K562 (cell line): ENCODE measurements around the gene CTRB1. TPM values are rescaled to one million over a fixed set of nuclear protein-coding genes. Genes with fewer than 3 reads are reported as not detected.

Experiments used
- ATAC-seq: fragments of 200-7000 bp; cut with Tn5 transposase; 3 replicates; pipeline ENCODE4 v1.9.1; 2020; ENCODE audit warnings: moderate library complexity
- BruUV-seq: library from RNA; stranded (reverse); fragments of 400-500 nt; replicated peaks from 2 replicates; lab custom pipeline; 2021; lab: Mats Ljungman, UMichigan
- CTCF ChIA-PET: fragments of 300-600 bp; formaldehyde crosslinking; extraction: SDS; loops from one replicate; lab custom pipeline; 2021; ENCODE audit warnings: low intra/inter-chr PET ratio; lab: Yijun Ruan, JAX
- POLR2A ChIA-PET: fragments of 300-600, 350-650 bp; sonication (Branson Sonifier 250); formaldehyde crosslinking; extraction: SDS; loops from one replicate; lab custom pipeline; 2021; ENCODE audit warnings: antibody characterized with exemption, inconsistent platforms; lab: Yijun Ruan, JAX
- DNase-seq, 4 experiments: peaks; one replicate each; pipeline versions ENCODE4 v3.0.0 to v3.0.0-alpha.2; 2011 to 2018; ENCODE audit warnings: low spot score in 3 of 4, mixed read lengths in 3 of 4; ENCODE audit errors: extremely low read depth in 1 of 4
- FAIRE-seq: peaks from 2 replicates; lab custom pipeline; 2011; peaks lifted over from hg19 to GRCh38; lab: Jason Lieb, UNC
- H2AFZ ChIP-seq: 2 replicates; pipeline ENCODE4 v1.6.0; 2011; ENCODE audit warnings: low read depth, low read length, control low read depth, inconsistent platforms
- H3K27ac ChIP-seq: fragments of 200-600 bp; 3 replicates; pipeline ENCODE4 v1.8.0; 2011; ENCODE audit warnings: low read depth, mild to moderate bottlenecking, control low read depth, inconsistent platforms, low read length, moderate library complexity, mixed read lengths; ENCODE audit errors: extremely low read depth
- H3K27me3 ChIP-seq, 2 experiments: fragments of 300-600 bp in 1 of 2; 2 replicates in 1 of 2; 3 replicates in 1 of 2; pipeline versions ENCODE4 v1.6.0 to v1.8.0; 2011; ENCODE audit warnings: inconsistent platforms in 2 of 2, low read length in 2 of 2, mild to moderate bottlenecking in 1 of 2, mixed read lengths in 1 of 2, moderate library complexity in 1 of 2; ENCODE audit not compliant: control insufficient read depth in 2 of 2, insufficient read depth in 2 of 2
- H3K36me3 ChIP-seq: fragments of 300-600 bp; 3 replicates; pipeline ENCODE4 v1.8.0; 2011; ENCODE audit warnings: mild to moderate bottlenecking, low read length, inconsistent platforms; ENCODE audit not compliant: control insufficient read depth, insufficient read depth
- H3K4me1 ChIP-seq, 2 experiments: fragments of 200-600 bp in 1 of 2; replicated peaks in 1 of 2; 2 replicates in 1 of 2; 3 replicates in 1 of 2; pipeline versions ENCODE4 v1.5.1 to v1.8.0; 2011; ENCODE audit warnings: inconsistent platforms in 2 of 2, low read length in 2 of 2, mild to moderate bottlenecking in 1 of 2, mixed read lengths in 1 of 2, moderate library complexity in 1 of 2; ENCODE audit not compliant: control insufficient read depth in 2 of 2, insufficient read depth in 2 of 2
- H3K4me2 ChIP-seq: 2 replicates; pipeline ENCODE4 v1.6.1; 2011; ENCODE audit warnings: low read length, control low read depth, inconsistent platforms, mixed read lengths; ENCODE audit not compliant: insufficient read depth
- H3K4me3 ChIP-seq: fragments of 200-600 bp; sonication (generic), shearing (Covaris generic); 2 replicates; pipeline ENCODE4 v1.5.1; 2016; ENCODE audit warnings: control low read depth, inconsistent platforms
- H3K79me2 ChIP-seq: fragments of 200-600 bp; 3 replicates; pipeline ENCODE4 v1.8.0; 2011; ENCODE audit warnings: low read length, inconsistent platforms; ENCODE audit not compliant: control insufficient read depth, insufficient read depth
- H3K9ac ChIP-seq, 2 experiments: 2 replicates each; pipeline versions ENCODE4 v1.6.0 to v1.6.1; 2011; ENCODE audit warnings: low read depth in 2 of 2, low read length in 2 of 2, control low read depth in 1 of 2, inconsistent platforms in 1 of 2, mild to moderate bottlenecking in 1 of 2, mixed read lengths in 1 of 2; ENCODE audit not compliant: insufficient read depth in 1 of 2
- H3K9me1 ChIP-seq: one replicate; pipeline ENCODE4 v1.6.0; 2011; ENCODE audit warnings: inconsistent platforms, mild to moderate bottlenecking, low read length, moderate library complexity; ENCODE audit not compliant: control insufficient read depth, insufficient read depth
- H3K9me3 ChIP-seq: replicated peaks from 2 replicates; pipeline ENCODE4 v1.5.1; 2011; ENCODE audit warnings: low read depth, low read length, inconsistent platforms; ENCODE audit not compliant: control insufficient read depth, insufficient read depth
- H4K20me1 ChIP-seq: replicated peaks from 2 replicates; pipeline ENCODE4 v1.6.1; 2011; ENCODE audit warnings: low read length, inconsistent platforms, mixed read lengths; ENCODE audit not compliant: control insufficient read depth, insufficient read depth
- CBX5 ChIP-seq: IDR thresholded peaks from 2 replicates; pipeline ENCODE4 v1.6.1; 2014; ENCODE audit warnings: low read depth, borderline replicate concordance
- FOXO4 ChIP-seq: fragments of 450-650 bp; formaldehyde crosslinking; IDR thresholded peaks from 2 replicates; pipeline ENCODE4 v1.4.0; 2020; ENCODE audit warnings: mild to moderate bottlenecking, moderate library complexity
- HNRNPK ChIP-seq: fragments of 200-400 bp; formaldehyde crosslinking; IDR thresholded peaks from one replicate; pipeline ENCODE4 v1.6.1; 2018; ENCODE audit warnings: mild to moderate bottlenecking, low read depth, low read length; ENCODE audit not compliant: poor library complexity, severe bottlenecking
- KHSRP ChIP-seq: fragments of 450-650 bp; IDR thresholded peaks from 2 replicates; pipeline ENCODE4 v1.6.1; 2017
- MCM3 ChIP-seq: fragments of 450-650 bp; IDR thresholded peaks from 2 replicates; pipeline ENCODE4 v1.6.1; 2016
- MYBL2 ChIP-seq, 2 experiments: fragments of 450-650 bp in 1 of 2; sonication (generic) in 1 of 2; formaldehyde crosslinking in 1 of 2; IDR thresholded peaks; 2 replicates each; pipeline versions ENCODE4 v1.6.1 to v1.8.1; 2017 to 2022; ENCODE audit warnings: borderline replicate concordance in 1 of 2, inconsistent platforms in 1 of 2, low read depth in 1 of 2, mild to moderate bottlenecking in 1 of 2, missing genetic modification reagents in 1 of 2, moderate library complexity in 1 of 2
- NFE2L1 ChIP-seq: fragments of 450-650 bp; IDR thresholded peaks from 2 replicates; pipeline ENCODE4 v1.6.1; 2016; ENCODE audit warnings: missing genetic modification characterization, low read depth, mild to moderate bottlenecking, missing compliant biosample characterization, moderate library complexity, borderline replicate concordance
- RAD21 ChIP-seq, 2 experiments: fragments of 250-450 bp in 1 of 2; fragments of 450-650 bp in 1 of 2; sonication (Bioruptor Pico) in 1 of 2; formaldehyde crosslinking in 1 of 2; IDR thresholded peaks in 1 of 2; conservative IDR thresholded peaks in 1 of 2; 2 replicates each; pipeline versions ENCODE4 v1.4.0 to v1.8.0; 2020 to 2022; ENCODE audit warnings: mild to moderate bottlenecking in 2 of 2, moderate library complexity in 1 of 2
- SAFB2 ChIP-seq: fragments of 200-400 bp; formaldehyde crosslinking; IDR thresholded peaks from 2 replicates; pipeline ENCODE4 v1.6.1; 2018; ENCODE audit warnings: borderline replicate concordance, low read length, low read depth, moderate library complexity; ENCODE audit not compliant: severe bottlenecking
- TAF9B ChIP-seq: fragments of 450-650 bp; IDR thresholded peaks from 2 replicates; pipeline ENCODE4 v1.6.1; 2018; ENCODE audit warnings: mild to moderate bottlenecking; ENCODE audit not compliant: partially characterized antibody
- VEZF1 ChIP-seq: fragments of 200-800 bp; sonication (Bioruptor generic); IDR thresholded peaks from 2 replicates; pipeline ENCODE4 v1.6.1; 2017; ENCODE audit warnings: missing genetic modification characterization, missing compliant biosample characterization
- YY1 ChIP-seq, 3 experiments: IDR thresholded peaks; 2 replicates each; pipeline ENCODE4 v1.6.1; 2011; ENCODE audit warnings: low read length in 2 of 3, mild to moderate bottlenecking in 2 of 3, moderate library complexity in 2 of 3, borderline replicate concordance in 1 of 3, control low read depth in 1 of 3, low read depth in 1 of 3; ENCODE audit not compliant: insufficient read depth in 3 of 3, insufficient replicate concordance in 2 of 3, control insufficient read depth in 1 of 3, insufficient read length in 1 of 3; ENCODE audit errors: extremely low read depth in 1 of 3
- ZNF174 ChIP-seq: fragments of 250-450 bp; sonication (Bioruptor Pico); IDR thresholded peaks from 2 replicates; pipeline ENCODE4 v1.4.0; 2020; ENCODE audit warnings: mild to moderate bottlenecking
- ZNF274 ChIP-seq: IDR thresholded peaks from 2 replicates; pipeline ENCODE4 v1.6.1; 2011; ENCODE audit warnings: low read depth, mild to moderate bottlenecking, low read length, moderate library complexity, borderline replicate concordance
- ZNF431 ChIP-seq: sonication (generic); formaldehyde crosslinking; IDR thresholded peaks from 2 replicates; pipeline ENCODE4 v1.8.0; 2022; ENCODE audit warnings: mild to moderate bottlenecking, missing genetic modification reagents
- WGBS: fragments of 100-300 bp; shearing (Covaris generic); methylation state at CpG from one replicate; pipeline ENCODE4 v1.1.6; 2016; ENCODE audit warnings: low coverage, mixed read lengths; ENCODE audit not compliant: insufficient coverage; ENCODE audit errors: missing lambda C conversion rate; 5-methylcytosine and 5-hydroxymethylcytosine counted together
- in situ Hi-C: fragments of 300-500 bp; cut with MboI; formaldehyde crosslinking; loops from 4 replicates; pipeline ENCODE4 v1.15.0; 2018; ENCODE audit warnings: inconsistent platforms, mixed read lengths
- intact Hi-C: fragments of 100-400 bp; cut with micrococcal nuclease; formaldehyde crosslinking; loops from 2 replicates; pipeline ENCODE4 v1.14.2; 2022
- polyA plus RNA-seq, 8 experiments: library from polyadenylated mRNA; depleted of rRNA in 4 of 8; stranded (reverse) in 5 of 8; unstranded in 3 of 8; fragments of >200 nt; fragmentation: Nextera tagmentation in 2 of 8; fragmentation: Illumina TruSeq in 1 of 8; extraction: Ambion mirVana in 2 of 8; extraction: Trizol in 1 of 8; gene quantifications; 2 replicates each; pipeline versions ENCODE4 v1.2.1 to v1.2.3, GENCODE V29; 2011 to 2014; ENCODE audit warnings: inconsistent platforms in 1 of 8, missing spikeins in 1 of 8
- total RNA-seq, 7 experiments: library from RNA; depleted of rRNA in 6 of 7; stranded (reverse); fragments of >200 nt in 6 of 7; fragmentation: Illumina TruSeq in 2 of 7; extraction: Trizol in 2 of 7; gene quantifications; 2 replicates each; pipeline versions ENCODE4 v1.2.1 to v1.2.3, GENCODE V29; 2011 to 2021; ENCODE audit warnings: low replicate concordance in 1 of 7

CTRB1 gene
- total and polyA plus RNA-seq, 9 of the 15 experiments (the other 6 are each of a cell fraction or from before 2014, with no cell fraction given) = 2.3 TPM; not detected in 8

GRCh38 chr16:75241412-75241811, 22.6 kb downstream of the CTRB1 start:
- intact Hi-C loops = no loop called here
- Histone ChIP-seq H3K27ac (no peak overlapping the region), H4K20me1 (peaks cover 12% of the 10 kb centered on the region; the same call in 1 of the 2 replicates), H3K36me3 (peaks cover 21% of the 10 kb centered on the region; the same call in 2 of the 3 replicates), H3K27me3 (no peaks in the 10 kb centered on the region), H3K4me1 (peaks cover 11 to 72% of the 10 kb centered on the region in 2 experiments; a peak in 4 of 5 replicates), H3K9ac (no peak overlapping the region)
- ChIA-PET POLR2A (no interaction called here), CTCF (no interaction called here)
- DNase-seq = no peak
- 84% methylated on average over 5 of the region's 8 CpGs for WGBS
- no peak for TF ChIP-seq FOXO4 (CRISPR knock-in tag)
- no peak for TF ChIP-seq KHSRP
- no peak for TF ChIP-seq ZNF431 (CRISPR knock-in tag)
- TF ChIP-seq YY1 (IDR thresholded peaks at IDR 0.05; ENCODE audit: borderline replicate concordance in 1 of 3, control insufficient read depth in 1 of 3, extremely low read depth in 1 of 3, insufficient read depth in 3 of 3, insufficient read length in 1 of 3, insufficient replicate concordance in 2 of 3, low read depth in 1 of 3, low read length in 2 of 3) = no peak
- TF ChIP-seq CBX5 = no peak
- TF ChIP-seq ZNF174 (CRISPR knock-in tag) = no peak
- TF ChIP-seq TAF9B = no peak
- no peak for TF ChIP-seq SAFB2
- no peak for TF ChIP-seq NFE2L1
- no peak for TF ChIP-seq MCM3
- no peak for TF ChIP-seq RAD21 (CRISPR knock-in tag; conservative IDR thresholded peaks at IDR 0.05 in 1 of 2, IDR thresholded peaks at IDR 0.05 in 1 of 2)
- no peak for TF ChIP-seq ZNF274
- TF ChIP-seq HNRNPK = no peak
- no peak for TF ChIP-seq VEZF1
- TF ChIP-seq MYBL2 (IDR thresholded peaks at IDR 0.05; ENCODE audit: low read depth) = no peak
- no peak for TF ChIP-seq MYBL2 (CRISPR knock-in tag; IDR thresholded peaks at IDR 0.05; ENCODE audit: borderline replicate concordance)
- TF ChIP-seq, all 486 proteins: peak for 0
- H3K9me3 ChIP-seq = no peaks in the 10 kb centered on the region
- no peaks in the 10 kb centered on the region for H3K9me1 ChIP-seq
- no peak for ATAC-seq
- no peak overlapping the region for H3K4me3 ChIP-seq
- in situ Hi-C loops = no loop called here
- H2AFZ ChIP-seq = no peak overlapping the region
- BruUV-seq = no TSS peak
- H3K79me2 ChIP-seq = peaks cover 5% of the 10 kb centered on the region; the same call in 1 of the 3 replicates
- FAIRE-seq = no peak
- H3K4me2 ChIP-seq = no peak overlapping the region
